ENCODE data around the gene SEC62. TPM values are rescaled to one million over a fixed set of nuclear protein-coding genes. Genes with fewer than 3 reads are reported as not detected.

SEC62 gene
- total RNA-seq, 4 donors from 2014 or later = 33.2 to 96.6 (median 36.8) TPM

GRCh38 chr3:170021083-170021482, 54.5 kb downstream of the SEC62 start:
- TF ChIP-seq, protein P1, sequence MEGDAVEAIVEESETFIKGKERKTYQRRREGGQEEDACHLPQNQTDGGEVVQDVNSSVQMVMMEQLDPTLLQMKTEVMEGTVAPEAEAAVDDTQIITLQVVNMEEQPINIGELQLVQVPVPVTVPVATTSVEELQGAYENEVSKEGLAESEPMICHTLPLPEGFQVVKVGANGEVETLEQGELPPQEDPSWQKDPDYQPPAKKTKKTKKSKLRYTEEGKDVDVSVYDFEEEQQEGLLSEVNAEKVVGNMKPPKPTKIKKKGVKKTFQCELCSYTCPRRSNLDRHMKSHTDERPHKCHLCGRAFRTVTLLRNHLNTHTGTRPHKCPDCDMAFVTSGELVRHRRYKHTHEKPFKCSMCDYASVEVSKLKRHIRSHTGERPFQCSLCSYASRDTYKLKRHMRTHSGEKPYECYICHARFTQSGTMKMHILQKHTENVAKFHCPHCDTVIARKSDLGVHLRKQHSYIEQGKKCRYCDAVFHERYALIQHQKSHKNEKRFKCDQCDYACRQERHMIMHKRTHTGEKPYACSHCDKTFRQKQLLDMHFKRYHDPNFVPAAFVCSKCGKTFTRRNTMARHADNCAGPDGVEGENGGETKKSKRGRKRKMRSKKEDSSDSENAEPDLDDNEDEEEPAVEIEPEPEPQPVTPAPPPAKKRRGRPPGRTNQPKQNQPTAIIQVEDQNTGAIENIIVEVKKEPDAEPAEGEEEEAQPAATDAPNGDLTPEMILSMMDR (IDR thresholded peaks at IDR 0.05) = peak in 2 of 6 experiments; percentile 9 to 13
- TF ChIP-seq POLR2A (IDR thresholded peaks at IDR 0.05) = no peak
- Histone ChIP-seq H3K27me3 (no peaks in the 10 kb centered on the region), H3K9me3 (no peaks in the 10 kb centered on the region), H3K36me3 (no peaks in the 10 kb centered on the region), H3K27ac (no peak overlapping the region), H3K4me1 (peaks cover 0 to 5% (median 0%) of the 10 kb centered on the region in 4 donors), H3K4me3 (no peak overlapping the region)
- DNase-seq = no peak

DNA sequence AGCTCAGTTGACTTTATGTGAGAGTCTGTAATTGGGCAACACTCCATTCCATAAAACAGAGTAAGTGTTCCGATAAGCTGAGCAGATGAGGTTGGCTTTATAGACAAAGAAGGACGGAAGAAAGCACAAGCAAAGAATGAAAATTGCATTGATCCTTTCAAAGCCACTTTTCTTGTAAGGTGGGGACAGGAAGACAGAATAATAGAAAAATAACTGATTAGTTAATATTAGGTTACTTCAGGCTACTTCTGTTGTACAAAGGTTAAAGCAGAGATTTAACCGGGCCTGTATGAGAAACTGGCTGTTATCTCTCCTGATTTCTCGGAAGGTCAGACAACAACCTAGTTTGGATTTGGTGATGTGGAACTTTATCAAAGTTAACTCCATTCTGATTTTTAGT, 55.7 kb downstream of the SEC62 start:
- TF ChIP-seq, protein P1 (IDR thresholded peaks at IDR 0.05) = no peak
- Histone ChIP-seq H3K9me3 (no peaks in the 10 kb centered on the region), H3K27me3 (no peaks in the 10 kb centered on the region), H3K27ac (no peak overlapping the region), H3K4me3 (no peak overlapping the region), H3K36me3 (no peaks in the 10 kb centered on the region), H3K4me1 (peaks cover 0 to 5% (median 0%) of the 10 kb centered on the region in 4 donors)
- no peak for DNase-seq

DNA sequence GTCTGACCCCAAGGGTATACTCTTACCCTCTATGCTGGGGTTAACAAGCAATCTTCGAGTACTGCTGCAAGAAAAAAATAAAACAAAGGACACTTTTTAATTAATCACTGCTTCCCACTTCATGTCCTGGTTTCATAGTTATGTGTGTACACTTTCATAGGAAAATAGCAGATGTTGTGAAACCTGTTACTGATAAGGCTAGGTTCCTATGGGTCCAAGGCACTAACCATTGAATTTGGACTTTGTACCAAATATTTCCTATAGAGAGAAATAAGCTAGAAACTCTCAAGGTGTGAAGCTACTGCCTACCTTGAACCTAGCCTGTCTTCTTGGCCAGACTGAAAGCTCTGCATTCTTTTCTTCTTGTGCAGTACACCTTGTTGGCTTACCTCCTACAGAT, 56.6 kb downstream of the SEC62 start:
- TF ChIP-seq, protein P1 (IDR thresholded peaks at IDR 0.05) = no peak
- TF ChIP-seq POLR2A (IDR thresholded peaks at IDR 0.05) = no peak
- Histone ChIP-seq H3K27ac (peak overlapping the region in 2 of 4 donors; percentile 35 to 37), H3K4me1 (peaks cover 0 to 5% (median 0%) of the 10 kb centered on the region in 4 donors), H3K9me3 (no peaks in the 10 kb centered on the region), H3K36me3 (no peaks in the 10 kb centered on the region), H3K4me3 (no peak overlapping the region), H3K27me3 (no peaks in the 10 kb centered on the region)
- DNase-seq = no peak

DNA sequence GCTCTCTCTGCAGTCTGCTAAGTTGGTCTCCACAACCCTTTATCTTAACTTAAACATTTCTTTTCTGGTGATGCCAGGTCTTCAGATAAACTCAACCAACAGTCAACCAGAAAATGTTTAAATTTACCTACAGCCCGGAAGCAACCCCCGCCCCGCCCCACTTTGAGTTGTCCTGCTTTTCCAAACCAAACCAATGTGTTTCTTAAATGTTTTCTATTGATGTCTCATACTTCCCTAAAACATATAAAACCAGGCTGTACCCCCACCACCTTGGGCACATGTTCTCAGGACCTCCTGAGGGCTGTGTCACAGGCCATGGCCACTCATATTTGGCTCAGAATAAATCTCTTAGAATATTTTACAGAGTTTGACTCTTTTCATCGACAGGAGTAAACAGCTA, 58.0 kb downstream of the SEC62 start:
- Histone ChIP-seq H3K4me1 (peaks cover 0 to 5% (median 0%) of the 10 kb centered on the region in 4 donors), H3K4me3 (no peak overlapping the region), H3K36me3 (no peaks in the 10 kb centered on the region), H3K9me3 (no peaks in the 10 kb centered on the region), H3K27ac (no peak overlapping the region), H3K27me3 (no peaks in the 10 kb centered on the region)
- TF ChIP-seq POLR2A (IDR thresholded peaks at IDR 0.05) = no peak
- TF ChIP-seq, protein P1 (IDR thresholded peaks at IDR 0.05) = no peak
- DNase-seq = no peak

GRCh38 chr3:170027233-170028102, 60.9 kb downstream of the SEC62 start:
- no peak for DNase-seq
- peaks cover 0 to 5% (median 0%) of the 10 kb centered on the region in 4 donors for H3K4me1 ChIP-seq
- no peaks in the 10 kb centered on the region for H3K9me3 ChIP-seq
- TF ChIP-seq, protein P1 (IDR thresholded peaks at IDR 0.05) = no peak
- TF ChIP-seq POLR2A (IDR thresholded peaks at IDR 0.05) = no peak
- no peaks in the 10 kb centered on the region for H3K36me3 ChIP-seq
- H3K4me3 ChIP-seq = no peak overlapping the region
- H3K27ac ChIP-seq = no peak overlapping the region
- H3K27me3 ChIP-seq = no peaks in the 10 kb centered on the region
